Stimulated activated CD8-positive, alpha-beta memory T cell treated with anti-CD3 and anti-CD28 coated beads, Interleukin-7, amount 100 ng/mL, for 48 hours (primary cell): ENCODE measurements around the gene KAT6B.
A peak's percentile ranks its signal among the peaks of the same experiment; 100 is the strongest.
"Not testable (repeated sequence)": the region's sequence is repeated elsewhere in the genome, so short reads cannot be mapped to it uniquely, and the experiment has no call there.

Experiments
- DNase-seq, 2 donors: peaks; one replicate each; pipeline ENCODE4 v3.0.0-alpha.2; 2020; ENCODE audit warnings: low read depth in 1 of 2; ENCODE audit errors: extremely low read depth in 1 of 2

KAT6B gene

DNA sequence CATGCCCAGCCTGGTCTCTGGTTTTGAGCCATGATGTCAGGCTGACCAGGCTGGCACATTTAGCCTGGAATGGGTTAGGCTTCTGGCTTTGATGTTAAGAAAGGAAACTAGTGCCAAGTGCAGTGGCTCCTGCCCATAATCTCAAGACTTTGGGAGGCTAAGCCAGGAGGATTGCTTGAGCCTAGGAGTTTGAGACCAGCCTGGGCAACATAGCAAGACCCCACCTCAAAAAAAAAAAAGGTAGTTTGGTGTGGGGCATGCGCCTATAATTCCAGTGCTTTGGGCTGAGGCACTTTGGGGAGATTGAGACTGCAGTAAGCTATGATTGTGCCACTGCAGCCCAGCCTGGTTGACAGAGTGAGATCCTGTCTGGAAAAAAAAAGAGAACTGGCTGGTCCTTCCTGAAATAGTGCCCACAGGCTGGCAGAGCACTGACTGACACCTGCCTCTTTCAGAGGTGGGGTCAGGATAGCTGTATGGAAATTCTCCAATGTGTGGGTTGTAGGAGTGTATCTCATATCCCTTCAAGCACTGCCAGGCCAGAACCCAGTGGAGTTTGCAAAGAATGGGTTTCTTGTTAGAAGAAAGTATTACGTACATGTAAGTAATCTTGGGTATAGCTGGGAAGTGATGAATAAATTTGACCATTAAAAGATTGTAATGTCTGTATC is 61.3 kb downstream of the KAT6B start:
- DNase-seq = no peak

DNA sequence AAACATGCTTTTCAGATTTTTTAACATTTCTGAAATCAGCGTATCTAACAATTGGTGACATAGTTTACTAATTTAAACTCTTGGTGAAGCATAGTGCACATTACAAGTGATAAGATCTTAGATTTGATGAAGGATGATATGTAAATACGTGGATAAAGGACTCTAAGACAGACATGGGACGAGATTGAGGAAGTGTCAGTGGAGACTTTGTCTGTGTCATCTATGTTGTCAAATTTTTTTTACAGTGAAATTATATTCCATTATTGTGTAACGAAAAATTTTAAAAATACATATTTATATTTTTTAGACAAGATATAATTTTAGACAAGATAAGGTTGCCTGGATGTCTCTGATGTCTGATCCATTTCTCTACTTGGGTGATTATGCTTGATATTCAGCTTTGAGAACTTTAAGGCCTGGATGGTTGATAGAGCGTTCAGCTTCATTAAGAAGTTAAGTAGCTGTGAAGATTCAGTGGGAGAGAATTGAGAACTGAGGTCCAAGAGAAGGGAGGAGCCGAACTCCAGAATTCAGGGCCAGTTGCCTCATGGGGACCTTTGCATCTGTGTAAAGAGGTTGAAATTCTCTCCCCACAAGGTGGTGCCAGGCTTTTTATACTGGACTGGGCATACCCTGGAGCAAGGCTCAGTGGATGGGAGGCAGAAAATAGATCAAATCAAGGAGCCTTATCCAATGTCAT is 62.7 kb downstream of the KAT6B start:
- DNase-seq = no peak

DNA sequence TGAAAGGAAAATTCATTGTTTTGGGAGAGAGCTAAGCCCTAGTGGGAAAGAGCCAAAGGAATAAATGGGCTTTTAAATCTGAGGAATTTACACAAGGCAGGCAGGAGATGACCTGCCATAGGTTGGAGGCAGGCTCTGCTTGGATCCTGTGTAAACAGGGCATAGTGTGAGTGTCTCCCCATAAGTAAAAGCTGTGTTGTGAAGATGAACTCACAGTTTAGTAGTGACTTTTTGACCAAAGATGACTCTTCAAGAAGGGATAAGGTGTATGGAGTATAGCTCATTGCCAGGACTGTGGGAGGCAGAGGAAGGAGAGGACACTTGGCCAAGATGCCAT is 63.2 kb downstream of the KAT6B start:
- DNase-seq = no peak

DNA sequence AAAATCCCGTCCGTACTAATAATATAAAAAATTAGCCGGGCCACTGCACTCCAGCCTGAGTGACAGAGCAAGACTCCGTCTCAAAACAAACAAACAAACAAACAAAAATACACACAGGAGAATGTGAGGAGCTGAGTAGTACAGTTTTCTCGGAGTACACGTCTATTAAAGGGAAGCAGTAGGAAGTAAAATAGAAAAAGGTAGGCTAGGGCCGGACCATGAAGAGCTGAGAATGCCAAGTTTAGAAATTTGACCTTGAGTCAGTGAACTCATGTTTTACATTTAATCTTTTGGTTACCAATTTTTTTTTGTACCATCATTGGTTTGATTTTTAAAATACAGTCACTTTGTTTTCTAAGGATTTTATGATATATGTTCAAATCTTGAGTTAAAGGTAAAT is 64.1 kb downstream of the KAT6B start:
- DNase-seq = no peak

DNA sequence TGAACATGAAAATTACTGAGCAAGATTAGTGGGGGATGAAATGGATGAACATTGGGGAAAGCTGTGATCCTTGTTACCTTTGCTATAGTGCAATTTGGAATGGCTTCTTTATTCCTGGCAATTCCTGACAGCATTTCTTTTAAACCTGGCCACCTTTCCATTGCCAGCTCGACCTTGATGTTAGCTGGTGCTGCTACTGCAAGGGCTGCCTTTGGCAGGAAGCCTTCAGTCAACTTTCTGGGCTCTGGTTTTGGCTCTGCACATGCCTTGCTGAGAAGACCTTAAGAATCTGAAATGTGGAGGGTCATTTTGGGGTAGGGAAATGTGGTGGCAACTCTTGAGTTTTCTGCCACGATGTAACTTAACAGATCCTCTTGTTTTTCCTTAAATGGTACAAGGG is 64.7 kb downstream of the KAT6B start:
- DNase-seq = no peak

DNA sequence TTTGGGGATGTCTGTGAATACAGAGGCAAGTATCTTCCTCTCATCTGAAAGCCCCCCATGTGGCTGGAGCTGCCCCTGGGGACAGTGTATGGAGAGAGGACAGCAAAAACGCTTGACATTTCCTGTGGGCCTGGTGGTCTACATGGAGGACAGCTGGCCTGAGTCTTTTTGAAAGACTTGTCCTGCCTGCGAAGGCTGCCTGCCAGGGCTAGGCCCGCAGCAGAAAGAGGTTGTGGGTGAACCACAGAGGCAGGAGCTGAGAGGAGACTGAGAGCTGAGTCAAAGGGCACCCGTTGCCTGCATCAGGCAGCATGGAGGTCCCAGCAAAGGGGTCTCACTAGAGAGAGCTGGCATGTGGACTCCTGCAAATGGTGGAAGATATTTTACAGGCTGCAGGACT is 66.4 kb downstream of the KAT6B start:
- no peak for DNase-seq

DNA sequence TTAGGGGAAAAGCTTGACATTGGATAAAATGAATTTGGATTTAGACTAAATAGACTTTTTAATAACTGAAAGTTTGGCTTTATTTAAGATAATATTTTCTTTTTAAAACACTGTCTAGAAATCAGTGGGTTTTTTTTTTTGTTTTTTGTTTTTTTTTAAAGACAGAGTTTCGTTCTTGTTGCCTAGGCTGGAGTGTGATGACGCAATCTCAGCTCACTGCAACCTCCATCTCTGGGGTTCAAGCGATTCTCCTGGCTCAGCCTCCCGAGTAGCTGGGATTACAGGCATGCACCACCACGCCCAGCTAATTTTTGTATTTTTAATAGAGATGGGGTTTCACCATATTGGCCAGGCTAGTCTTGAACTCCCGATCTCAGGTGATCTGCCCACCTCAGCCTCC is 66.9 kb downstream of the KAT6B start:
- not testable (repeated sequence) for DNase-seq

DNA sequence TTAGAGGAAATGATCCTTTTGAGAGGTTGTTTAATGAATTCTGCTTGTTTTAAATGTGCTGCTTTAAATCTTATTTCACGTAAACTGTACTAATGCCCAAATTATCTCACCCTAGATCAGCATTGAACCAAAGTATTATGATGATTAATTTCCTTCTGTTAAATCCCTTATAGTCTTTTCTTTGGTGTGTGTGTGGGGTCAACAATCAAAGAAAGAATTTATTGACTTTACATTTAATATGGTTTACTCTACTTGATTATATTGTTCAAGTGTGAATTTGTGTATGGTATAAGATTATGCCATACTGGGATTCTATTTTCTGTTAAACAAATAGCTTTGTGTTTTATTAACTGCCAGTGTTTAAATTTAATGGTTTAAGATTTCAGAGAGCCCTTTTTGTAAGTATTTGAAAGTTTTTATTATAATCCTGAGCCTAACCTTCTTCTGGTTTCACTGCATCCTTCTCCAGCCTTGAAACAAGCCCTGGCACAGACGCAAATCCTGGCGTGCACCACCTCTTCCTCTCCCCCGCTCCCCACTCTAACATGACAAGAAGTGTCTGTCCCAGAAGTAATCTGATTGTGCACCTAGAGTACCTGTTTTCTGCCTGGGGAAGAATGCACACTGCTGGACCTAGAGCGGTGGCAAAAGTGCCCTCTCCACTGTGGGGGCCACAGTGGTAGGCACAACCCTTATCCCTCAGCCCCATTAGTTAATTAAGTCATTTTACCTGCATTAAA is 70.6 kb downstream of the KAT6B start:
- no peak for DNase-seq

DNA sequence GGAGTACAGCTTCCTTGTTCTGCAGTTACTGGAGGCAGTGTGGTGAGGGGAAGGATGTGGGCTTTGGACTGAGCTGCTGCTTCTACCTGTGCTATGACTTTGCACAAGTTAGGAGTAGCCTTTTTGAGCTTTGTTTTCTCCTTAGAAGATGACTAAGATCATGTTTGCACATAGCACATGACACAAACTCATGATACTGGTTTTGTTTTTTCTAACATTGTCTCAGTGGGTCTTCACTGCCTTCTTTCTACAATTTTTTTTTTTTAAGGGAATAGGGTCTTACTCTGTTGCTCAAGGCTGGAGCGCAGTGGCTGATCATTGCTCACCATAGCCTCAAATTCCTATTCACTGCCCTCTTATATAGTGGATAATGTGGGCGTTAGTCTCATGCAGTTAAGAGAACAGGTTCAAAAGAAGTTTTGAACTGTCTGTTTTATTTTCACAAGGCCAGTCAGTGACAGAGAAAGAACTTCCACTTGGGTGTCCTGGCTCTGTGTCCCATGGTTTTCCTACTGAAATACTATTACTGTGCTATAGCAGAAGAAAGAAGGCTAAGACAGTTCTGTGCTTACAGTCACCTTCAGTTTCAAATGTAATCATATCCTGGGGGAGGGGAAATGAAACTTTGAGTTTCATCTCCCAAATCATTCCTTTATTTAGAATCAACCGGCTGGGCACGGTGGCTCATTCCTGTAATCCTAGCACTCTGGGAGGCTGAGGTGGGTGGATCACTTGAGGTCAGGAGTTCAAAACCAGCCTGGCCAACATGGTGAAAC is 72.0 kb downstream of the KAT6B start:
- peak in 1 of 2 donors; percentile 6 for DNase-seq

DNA sequence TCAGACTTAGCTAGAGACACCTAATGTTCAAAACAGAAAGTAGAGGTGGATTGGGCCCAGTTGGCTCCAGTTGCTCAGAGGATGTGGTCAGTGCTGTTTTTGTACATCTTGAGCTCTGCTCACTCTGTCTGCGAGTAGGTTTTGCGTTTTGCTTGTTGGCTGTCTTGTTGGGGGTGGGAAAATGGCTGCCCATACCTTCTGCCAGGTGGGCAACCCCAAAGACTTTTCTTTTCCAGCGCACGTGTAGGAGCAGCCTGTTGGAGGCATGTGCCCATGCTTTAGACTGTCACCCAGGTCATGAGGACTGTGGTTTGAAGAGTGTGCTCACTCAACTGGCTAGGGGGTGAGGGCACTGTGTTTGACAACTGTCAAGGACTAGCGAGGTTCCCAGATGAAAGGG is 73.9 kb downstream of the KAT6B start:
- no peak for DNase-seq

DNA sequence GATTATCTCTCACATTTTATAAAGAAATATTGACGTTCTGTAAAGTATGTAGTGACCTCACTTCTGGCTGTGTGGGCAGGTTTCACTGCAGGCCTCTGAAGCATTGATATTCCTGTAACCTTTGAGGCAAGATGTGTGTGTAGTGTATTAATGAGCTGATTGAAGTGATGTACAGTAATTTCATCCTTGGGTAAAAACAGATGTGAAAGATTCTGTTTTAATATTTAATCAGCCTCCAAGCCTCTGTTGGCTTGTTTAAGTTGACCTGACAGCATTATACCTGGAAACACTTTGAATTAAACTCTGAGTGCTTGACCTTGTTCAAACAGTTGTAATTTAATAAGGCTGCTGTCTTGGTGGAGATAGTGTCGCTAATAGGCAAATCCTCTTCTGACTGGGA is 74.9 kb downstream of the KAT6B start:
- no peak for DNase-seq

DNA sequence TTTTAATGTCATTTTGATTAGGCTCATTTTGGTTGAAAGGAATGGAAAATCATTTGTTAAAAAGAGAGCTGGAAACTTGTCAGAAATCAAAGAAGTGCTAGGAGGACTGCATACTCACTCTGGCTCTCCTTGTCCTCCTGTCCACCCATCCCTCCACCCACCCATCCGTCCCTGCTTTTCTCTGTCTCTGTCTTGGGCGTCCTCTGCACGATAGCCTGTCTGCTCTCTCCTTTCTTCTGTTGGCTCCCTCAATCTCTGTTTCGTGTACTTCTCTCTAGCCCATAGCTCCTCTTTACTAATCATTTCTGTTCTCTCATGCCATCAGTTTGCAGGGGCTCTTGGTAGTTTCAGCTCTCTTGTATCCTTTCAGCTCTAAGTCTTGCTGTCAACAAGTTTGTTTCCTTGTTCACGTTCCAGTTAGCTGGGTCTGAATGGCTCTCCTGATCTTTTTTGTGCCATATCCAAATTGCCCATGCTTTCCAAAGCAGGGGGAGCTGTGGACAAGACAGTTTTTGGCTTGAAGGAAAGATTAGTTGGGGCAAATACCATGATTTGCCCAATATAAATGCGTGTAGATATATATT is 75.6 kb downstream of the KAT6B start:
- DNase-seq = no peak

DNA sequence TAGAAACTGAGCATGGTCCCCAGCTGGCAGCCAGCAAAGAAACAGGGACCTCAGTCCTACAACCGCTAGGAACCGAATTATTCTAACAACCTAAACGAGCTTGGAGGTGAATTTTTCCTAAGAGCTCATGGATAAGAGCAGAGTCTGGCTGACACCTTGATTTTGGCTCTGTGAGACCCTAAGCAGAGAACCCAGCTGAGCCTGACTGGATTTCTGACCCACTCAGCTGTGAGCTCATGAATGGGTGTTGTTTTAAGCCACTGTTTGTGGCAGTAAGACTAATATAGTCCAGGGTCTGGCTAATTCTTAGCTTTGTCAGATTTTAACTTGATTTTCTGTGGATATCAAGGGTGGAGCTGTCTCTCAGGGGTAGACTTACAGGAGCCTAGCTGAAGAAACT is 77.1 kb downstream of the KAT6B start:
- DNase-seq = no peak

DNA sequence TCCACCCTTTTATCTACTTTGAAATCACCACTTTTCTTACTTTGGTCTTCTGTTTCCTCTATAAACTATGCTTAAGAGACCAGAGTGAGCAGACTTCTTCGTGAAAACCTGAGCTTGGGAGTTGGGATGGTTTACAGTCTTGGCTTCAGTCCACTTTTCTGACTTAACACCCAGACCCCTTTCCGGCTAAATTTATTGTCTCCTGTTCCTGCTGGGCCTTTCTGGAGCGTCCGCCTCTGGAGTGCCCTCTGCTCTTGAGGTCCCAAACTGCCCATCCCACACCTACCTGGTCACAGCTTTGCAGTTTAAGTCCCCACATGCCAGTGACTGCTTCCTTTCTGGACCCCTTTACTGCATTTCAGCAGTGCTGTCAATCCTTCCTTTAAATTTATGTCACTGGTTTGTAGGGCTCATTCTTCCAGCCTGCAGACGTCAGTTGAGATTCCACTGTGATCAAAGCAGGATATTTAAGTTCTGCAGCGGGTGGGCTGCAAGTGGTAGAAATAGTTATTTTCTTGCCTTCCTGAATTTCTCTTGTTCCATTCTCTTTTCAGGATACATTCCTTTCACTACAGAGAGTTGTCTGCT is 80.3 kb downstream of the KAT6B start:
- no peak for DNase-seq

DNA sequence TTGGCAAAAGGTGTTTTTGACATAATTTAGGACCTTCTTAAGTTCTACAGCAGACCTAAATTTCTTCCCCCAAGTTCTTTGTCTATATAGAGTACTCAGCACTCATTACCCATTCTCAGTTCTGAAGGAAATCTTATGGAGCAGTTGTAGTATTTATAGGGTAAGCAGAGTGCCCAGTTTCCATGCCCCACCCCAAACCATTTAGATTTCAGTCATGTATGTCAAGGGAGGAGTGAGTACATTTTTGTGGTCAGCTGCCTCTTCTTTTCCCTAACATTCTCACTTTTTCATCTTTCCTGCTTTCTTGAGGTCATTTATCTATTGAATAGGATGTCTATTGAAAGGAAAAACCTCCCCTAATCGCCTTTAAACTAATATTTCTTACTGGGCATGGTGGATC is 83.3 kb downstream of the KAT6B start:
- no peak for DNase-seq

DNA sequence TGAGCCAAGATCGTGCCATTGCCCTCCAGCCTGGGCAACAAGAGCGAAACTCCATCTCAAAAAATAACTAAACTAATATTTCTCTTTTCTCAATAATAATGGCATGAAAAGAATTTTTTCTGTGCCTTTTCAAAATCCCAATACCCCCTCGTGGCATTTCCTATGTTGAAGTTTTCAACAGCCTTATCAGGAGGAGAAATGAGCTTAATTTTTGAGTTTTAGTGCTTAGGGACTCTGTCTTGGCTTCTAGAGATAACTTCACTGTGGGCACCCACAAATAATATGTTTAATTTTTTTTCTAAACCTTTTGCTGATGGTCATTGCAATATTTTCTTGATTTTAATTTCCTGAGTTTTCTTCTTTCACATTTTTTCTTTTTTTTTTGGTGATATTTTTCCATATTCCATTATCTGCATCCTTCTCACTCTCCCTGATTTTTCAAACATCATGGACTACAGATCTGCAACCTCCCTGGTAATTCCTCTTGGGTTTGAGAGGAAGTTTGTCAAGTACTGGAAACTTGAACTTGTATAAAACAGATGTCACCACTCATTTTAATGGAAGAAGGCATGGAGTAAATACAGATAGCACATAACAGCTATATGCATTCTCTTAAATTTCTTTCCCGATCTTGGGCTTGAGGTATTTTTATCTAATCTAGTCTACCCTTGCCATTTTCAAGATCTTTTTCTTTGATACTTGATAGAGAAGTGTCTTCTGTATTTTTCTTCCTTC is 84.0 kb downstream of the KAT6B start:
- DNase-seq = no peak

DNA sequence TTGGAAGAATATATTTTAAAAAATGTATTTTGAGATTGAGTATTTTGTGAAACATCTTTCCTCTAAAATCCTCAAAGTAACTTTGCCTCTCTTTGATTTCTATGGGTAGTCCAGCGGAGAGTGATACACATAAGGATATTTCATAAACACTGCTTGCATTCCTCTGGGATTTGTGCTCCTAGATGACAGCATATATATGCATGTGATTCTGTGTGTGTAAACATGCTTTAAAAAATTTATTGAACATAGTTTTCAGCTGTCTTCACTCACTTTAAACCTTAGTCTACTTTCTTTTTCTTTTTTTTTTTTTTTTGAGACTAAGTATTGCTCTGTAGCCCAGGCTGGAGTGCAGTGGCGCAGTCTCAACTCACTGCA is 84.6 kb downstream of the KAT6B start:
- DNase-seq = no peak

DNA sequence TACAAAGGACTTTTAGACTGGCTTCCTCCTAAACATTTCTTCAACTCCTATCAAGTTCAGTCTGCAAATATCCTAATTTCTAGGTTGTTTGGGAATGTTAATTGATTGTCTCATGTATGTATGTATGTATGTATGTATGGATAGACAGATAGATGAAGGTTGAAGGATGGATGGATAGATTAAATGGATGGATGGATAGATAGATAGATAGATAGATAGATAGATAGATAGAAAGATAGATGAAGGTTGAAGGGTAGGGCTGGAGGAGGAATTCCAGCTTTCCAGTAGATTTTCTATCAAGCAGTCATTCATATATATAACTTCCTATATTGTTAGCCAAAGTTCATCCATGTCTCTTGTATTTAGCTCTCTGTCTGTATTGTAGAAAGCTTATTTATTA is 85.8 kb downstream of the KAT6B start:
- DNase-seq = no peak

DNA sequence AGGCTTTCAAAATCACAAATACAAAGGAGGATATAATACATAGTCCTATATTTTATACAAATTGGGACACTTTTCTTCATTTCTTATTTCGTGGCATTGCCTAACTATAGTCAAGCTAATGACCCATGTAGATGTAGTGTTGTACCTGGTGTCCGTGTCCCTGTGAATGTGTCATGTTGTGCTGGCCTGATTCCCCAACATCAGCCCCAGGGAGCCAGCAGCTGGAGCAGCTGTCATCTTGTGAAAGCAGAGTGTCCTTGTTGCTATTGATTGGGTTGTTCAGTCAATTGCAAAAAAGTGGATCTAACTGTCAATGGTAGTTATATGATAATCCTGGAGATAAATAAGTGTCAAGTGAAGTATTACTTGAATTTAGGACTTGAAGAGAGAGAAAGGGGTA is 86.3 kb downstream of the KAT6B start:
- no peak for DNase-seq

DNA sequence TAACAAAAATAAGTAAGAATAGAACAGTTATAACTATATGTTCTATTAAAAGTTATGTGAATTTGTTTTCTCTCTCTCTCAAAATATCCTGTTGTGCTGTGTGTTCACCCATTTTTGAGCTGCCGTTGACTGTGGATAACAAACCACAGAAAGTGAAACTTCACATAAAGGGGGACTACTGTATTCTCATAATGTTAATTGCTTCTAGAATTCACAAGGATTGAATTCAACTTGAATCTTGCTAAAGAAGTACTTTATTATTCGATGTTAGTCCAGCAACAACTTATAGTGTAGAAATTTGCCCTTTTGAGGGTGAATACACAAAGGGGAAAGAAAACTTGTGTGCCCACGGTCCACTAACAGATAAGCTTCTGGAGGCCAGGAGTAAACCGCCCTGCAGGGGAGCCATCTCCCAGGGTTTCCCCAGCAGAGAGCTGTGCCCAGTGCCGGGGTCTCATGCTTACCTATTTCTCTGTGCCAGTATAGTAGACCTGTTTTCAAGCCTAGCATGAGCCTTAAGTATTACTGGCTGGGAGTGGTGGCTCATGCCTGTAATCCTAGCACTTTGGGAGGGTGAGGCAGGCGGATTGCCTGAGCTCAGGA is 87.1 kb downstream of the KAT6B start:
- DNase-seq = no peak
